Measurements from ENCODE around the gene MCM5. TPM values are rescaled to one million over a fixed set of nuclear protein-coding genes. Genes with fewer than 3 reads are reported as not detected.

The MCM5 gene
- total RNA-seq, 2 experiments from 2014 or later, result 342 to 348 TPM

- peaks cover 18% of the 10 kb centered on the region for H3K4me1 Mint-ChIP-seq
- peak overlapping the region; percentile 63 for H3K27ac Mint-ChIP-seq
- H3K4me3 Mint-ChIP-seq, result no peak overlapping the region
- peaks cover 66% of the 10 kb centered on the region for H3K36me3 Mint-ChIP-seq
- no peaks in the 10 kb centered on the region for H3K9me3 Mint-ChIP-seq
- no peaks in the 10 kb centered on the region for H3K27me3 Mint-ChIP-seq
- peak; percentile 27 for DNase-seq
Measured at GRCh38 chr22:35409783-35410662, 10.1 kb downstream of the MCM5 start.

GRCh38 chr22:35410663-35411034, 10.7 kb downstream of the MCM5 start:
- H3K9me3 Mint-ChIP-seq, result no peaks in the 10 kb centered on the region
- H3K4me3 Mint-ChIP-seq, result no peak overlapping the region
- peaks cover 18% of the 10 kb centered on the region for H3K4me1 Mint-ChIP-seq

GRCh38 chr22:35411102-35411501, 11.2 kb downstream of the MCM5 start:
- H3K4me3 Mint-ChIP-seq, result no peak overlapping the region
- H3K4me1 Mint-ChIP-seq, result peaks cover 18% of the 10 kb centered on the region
- H3K9me3 Mint-ChIP-seq, result no peaks in the 10 kb centered on the region
- peak overlapping the region; percentile 85 for H3K27ac Mint-ChIP-seq
- DNase-seq, result no peak
- H3K27me3 Mint-ChIP-seq, result no peaks in the 10 kb centered on the region
- H3K36me3 Mint-ChIP-seq, result peaks cover 62% of the 10 kb centered on the region

More at GRCh38 chr22:35410663-35411034, 10.7 kb downstream of the MCM5 start:
- peaks cover 61% of the 10 kb centered on the region for H3K36me3 Mint-ChIP-seq
- H3K27ac Mint-ChIP-seq, result no peak overlapping the region
- no peak for DNase-seq
- no peaks in the 10 kb centered on the region for H3K27me3 Mint-ChIP-seq

GRCh38 chr22:35413624-35414023, 13.7 kb downstream of the MCM5 start:
- Mint-ChIP-seq H3K4me1 (peaks cover 13% of the 10 kb centered on the region), H3K36me3 (peaks cover 48% of the 10 kb centered on the region), H3K4me3 (no peak overlapping the region), H3K27ac (no peak overlapping the region), H3K9me3 (no peaks in the 10 kb centered on the region), H3K27me3 (no peaks in the 10 kb centered on the region)
- no peak for DNase-seq

GRCh38 chr22:35417606-35418005, 17.7 kb downstream of the MCM5 start:
- Mint-ChIP-seq H3K4me1 (no peaks in the 10 kb centered on the region), H3K27me3 (no peaks in the 10 kb centered on the region), H3K36me3 (peaks cover 16% of the 10 kb centered on the region), H3K4me3 (no peak overlapping the region), H3K27ac (no peak overlapping the region), H3K9me3 (no peaks in the 10 kb centered on the region)
- DNase-seq, result no peak

GRCh38 chr22:35418088-35418487, 18.1 kb downstream of the MCM5 start:
- no peaks in the 10 kb centered on the region for H3K4me1 Mint-ChIP-seq
- H3K27ac Mint-ChIP-seq, result no peak overlapping the region
- H3K4me3 Mint-ChIP-seq, result no peak overlapping the region
- no peak for DNase-seq
- peaks cover 15% of the 10 kb centered on the region for H3K36me3 Mint-ChIP-seq
- no peaks in the 10 kb centered on the region for H3K27me3 Mint-ChIP-seq
- no peaks in the 10 kb centered on the region for H3K9me3 Mint-ChIP-seq

- Mint-ChIP-seq H3K27ac (no peak overlapping the region), H3K4me1 (no peaks in the 10 kb centered on the region), H3K27me3 (no peaks in the 10 kb centered on the region), H3K4me3 (no peak overlapping the region), H3K9me3 (no peaks in the 10 kb centered on the region), H3K36me3 (peaks cover 15% of the 10 kb centered on the region)
- DNase-seq, result no peak
Measured at GRCh38 chr22:35418731-35419130, 18.8 kb downstream of the MCM5 start.

- Mint-ChIP-seq H3K4me3 (no peak overlapping the region), H3K9me3 (no peaks in the 10 kb centered on the region), H3K36me3 (peaks cover 16% of the 10 kb centered on the region), H3K27ac (no peak overlapping the region), H3K27me3 (no peaks in the 10 kb centered on the region), H3K4me1 (no peaks in the 10 kb centered on the region)
- no peak for DNase-seq
Measured at GRCh38 chr22:35419756-35420155, 19.8 kb downstream of the MCM5 start.

- Mint-ChIP-seq H3K9me3 (no peaks in the 10 kb centered on the region), H3K4me1 (no peaks in the 10 kb centered on the region), H3K27ac (no peak overlapping the region), H3K4me3 (no peak overlapping the region), H3K36me3 (peaks cover 20% of the 10 kb centered on the region), H3K27me3 (no peaks in the 10 kb centered on the region)
- DNase-seq, result no peak
Measured at GRCh38 chr22:35421121-35421520, 21.2 kb downstream of the MCM5 start.

GRCh38 chr22:35422145-35422544, 22.2 kb downstream of the MCM5 start:
- Mint-ChIP-seq H3K4me1 (peaks cover 2% of the 10 kb centered on the region), H3K27ac (no peak overlapping the region), H3K4me3 (no peak overlapping the region), H3K9me3 (no peaks in the 10 kb centered on the region), H3K27me3 (no peaks in the 10 kb centered on the region), H3K36me3 (peaks cover 16% of the 10 kb centered on the region)
- DNase-seq, result no peak

- Mint-ChIP-seq H3K27me3 (no peaks in the 10 kb centered on the region), H3K9me3 (no peaks in the 10 kb centered on the region), H3K27ac (no peak overlapping the region), H3K4me3 (no peak overlapping the region), H3K4me1 (peaks cover 2% of the 10 kb centered on the region), H3K36me3 (peaks cover 14% of the 10 kb centered on the region)
- no peak for DNase-seq
Measured at GRCh38 chr22:35422936-35423335, 23.0 kb downstream of the MCM5 start.

GRCh38 chr22:35424081-35424480, 24.1 kb downstream of the MCM5 start:
- no peak for DNase-seq
- peaks cover 12% of the 10 kb centered on the region for H3K36me3 Mint-ChIP-seq

GRCh38 chr22:35424761-35425160, 24.8 kb downstream of the MCM5 start:
- DNase-seq, result no peak
- H3K27ac Mint-ChIP-seq, result no peak overlapping the region
- H3K4me3 Mint-ChIP-seq, result no peak overlapping the region
- H3K27me3 Mint-ChIP-seq, result no peaks in the 10 kb centered on the region
- H3K9me3 Mint-ChIP-seq, result no peaks in the 10 kb centered on the region
- H3K4me1 Mint-ChIP-seq, result peaks cover 4% of the 10 kb centered on the region
- peaks cover 12% of the 10 kb centered on the region for H3K36me3 Mint-ChIP-seq

More at GRCh38 chr22:35424081-35424480, 24.1 kb downstream of the MCM5 start:
- H3K27ac Mint-ChIP-seq, result no peak overlapping the region
- H3K4me1 Mint-ChIP-seq, result peaks cover 4% of the 10 kb centered on the region
- H3K4me3 Mint-ChIP-seq, result no peak overlapping the region
- H3K9me3 Mint-ChIP-seq, result no peaks in the 10 kb centered on the region
- no peaks in the 10 kb centered on the region for H3K27me3 Mint-ChIP-seq

GRCh38 chr22:35425546-35425945, 25.6 kb downstream of the MCM5 start:
- Mint-ChIP-seq H3K36me3 (peaks cover 17% of the 10 kb centered on the region), H3K9me3 (no peaks in the 10 kb centered on the region), H3K4me1 (peaks cover 4% of the 10 kb centered on the region), H3K27me3 (no peaks in the 10 kb centered on the region), H3K4me3 (no peak overlapping the region), H3K27ac (no peak overlapping the region)
- no peak for DNase-seq

GRCh38 chr22:35425971-35426800, 26.2 kb downstream of the MCM5 start:
- peaks cover 4% of the 10 kb centered on the region for H3K4me1 Mint-ChIP-seq
- H3K27me3 Mint-ChIP-seq, result no peaks in the 10 kb centered on the region
- H3K36me3 Mint-ChIP-seq, result peaks cover 20% of the 10 kb centered on the region
- no peaks in the 10 kb centered on the region for H3K9me3 Mint-ChIP-seq
- no peak overlapping the region for H3K4me3 Mint-ChIP-seq
- peak overlapping the region; percentile 29 for H3K27ac Mint-ChIP-seq
- DNase-seq, result no peak
